Endothelial cell (in vitro differentiated cells): ENCODE data around the gene JKAMP. TPM values are rescaled to one million over a fixed set of nuclear protein-coding genes. Genes with fewer than 3 reads are reported as not detected.

Experiments used
- DNase-seq: peaks from one replicate; pipeline ENCODE4 v3.0.0; 2021; ENCODE audit warnings: low spot score
- H3K27ac Mint-ChIP-seq: one replicate; pipeline ENCODE4 v1.8.0; 2021; ENCODE audit warnings: mixed read lengths, inconsistent platforms; ENCODE audit not compliant: unreplicated experiment
- H3K27me3 Mint-ChIP-seq: one replicate; pipeline ENCODE4 v1.8.0; 2021; ENCODE audit warnings: mild to moderate bottlenecking, moderate library complexity, mixed read lengths, inconsistent platforms; ENCODE audit not compliant: unreplicated experiment
- H3K36me3 Mint-ChIP-seq: one replicate; pipeline ENCODE4 v1.8.0; 2021; ENCODE audit warnings: mild to moderate bottlenecking, low read depth, mixed read lengths, inconsistent platforms; ENCODE audit not compliant: unreplicated experiment
- H3K4me1 Mint-ChIP-seq: one replicate; pipeline ENCODE4 v1.8.0; 2021; ENCODE audit warnings: mild to moderate bottlenecking, mixed read lengths, inconsistent platforms; ENCODE audit not compliant: unreplicated experiment
- H3K4me3 Mint-ChIP-seq: one replicate; pipeline ENCODE4 v1.8.0; 2021; ENCODE audit warnings: mild to moderate bottlenecking, mixed read lengths, inconsistent platforms; ENCODE audit not compliant: unreplicated experiment
- H3K9me3 Mint-ChIP-seq: one replicate; pipeline ENCODE4 v1.8.0; 2021; ENCODE audit warnings: mixed read lengths, inconsistent platforms; ENCODE audit not compliant: unreplicated experiment
- total RNA-seq: library from RNA; stranded (reverse); fragmentation: NEBNext Ultra II Directional; extraction: Animal tissue kit (Norgen Biotek cat#: 25700); gene quantifications from one replicate; pipeline ENCODE4 v1.2.1, GENCODE V29; 2021; ENCODE audit not compliant: unreplicated experiment
- TF ChIP-seq, protein P1 (sequence below): fragments of 200-600 bp; sonication (generic); IDR thresholded peaks from one replicate; pipeline ENCODE4 v1.5.0; 2021; ENCODE audit warnings: antibody characterized with exemption; ENCODE audit not compliant: unreplicated experiment

JKAMP gene
- total RNA-seq, 1 donor from 2014 or later, result 36.5 TPM

DNA sequence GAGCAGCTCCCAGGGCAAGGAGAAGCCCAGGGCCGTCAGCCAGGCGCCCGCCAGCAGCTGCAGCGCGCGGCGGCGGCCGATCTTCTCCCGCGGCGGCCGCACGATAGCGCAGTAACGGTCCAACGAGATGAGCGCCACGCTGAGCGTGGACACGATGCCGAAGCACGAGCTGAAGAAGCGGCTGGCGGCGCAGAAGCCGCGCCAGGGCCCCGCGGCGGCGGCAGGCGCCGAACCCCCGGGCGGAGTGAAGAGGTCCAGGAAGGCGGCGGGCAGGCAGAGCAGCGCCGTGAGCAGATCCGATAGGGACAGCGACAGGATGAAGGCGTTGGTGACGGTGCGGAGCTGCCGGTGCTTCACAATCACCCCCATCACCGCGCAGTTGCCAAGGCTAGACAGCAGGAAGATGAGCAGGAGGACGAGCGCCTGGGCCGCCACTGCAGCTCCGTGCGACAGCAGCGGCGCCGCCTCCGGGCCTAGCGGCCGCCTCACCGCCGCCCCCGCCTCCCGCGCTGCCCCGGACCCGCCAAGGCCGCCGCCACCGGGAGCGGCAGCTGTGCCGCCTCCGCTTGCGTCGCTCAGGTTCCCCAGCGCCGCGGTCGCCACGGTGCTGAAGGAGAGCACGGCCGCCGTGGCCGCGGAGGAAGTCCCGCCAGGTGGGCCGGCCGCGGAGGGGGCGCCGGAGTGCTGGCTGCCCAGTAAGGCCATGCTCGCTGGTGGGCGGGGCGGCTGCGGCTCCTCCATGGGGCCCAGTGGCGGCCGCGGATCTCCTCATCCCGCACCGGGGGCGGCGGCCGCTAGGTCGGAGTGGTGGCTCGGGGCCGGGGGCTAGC lies 19.6 kb upstream of the JKAMP start:
- Mint-ChIP-seq H3K27me3 (peaks cover 8% of the 10 kb centered on the region), H3K4me3 (peak overlapping the region; percentile 87), H3K27ac (peak overlapping the region; percentile 49), H3K4me1 (peaks cover 3% of the 10 kb centered on the region), H3K9me3 (no peaks in the 10 kb centered on the region), H3K36me3 (no peaks in the 10 kb centered on the region)
- DNase-seq, result peak; percentile 66
- TF ChIP-seq, protein P1, sequence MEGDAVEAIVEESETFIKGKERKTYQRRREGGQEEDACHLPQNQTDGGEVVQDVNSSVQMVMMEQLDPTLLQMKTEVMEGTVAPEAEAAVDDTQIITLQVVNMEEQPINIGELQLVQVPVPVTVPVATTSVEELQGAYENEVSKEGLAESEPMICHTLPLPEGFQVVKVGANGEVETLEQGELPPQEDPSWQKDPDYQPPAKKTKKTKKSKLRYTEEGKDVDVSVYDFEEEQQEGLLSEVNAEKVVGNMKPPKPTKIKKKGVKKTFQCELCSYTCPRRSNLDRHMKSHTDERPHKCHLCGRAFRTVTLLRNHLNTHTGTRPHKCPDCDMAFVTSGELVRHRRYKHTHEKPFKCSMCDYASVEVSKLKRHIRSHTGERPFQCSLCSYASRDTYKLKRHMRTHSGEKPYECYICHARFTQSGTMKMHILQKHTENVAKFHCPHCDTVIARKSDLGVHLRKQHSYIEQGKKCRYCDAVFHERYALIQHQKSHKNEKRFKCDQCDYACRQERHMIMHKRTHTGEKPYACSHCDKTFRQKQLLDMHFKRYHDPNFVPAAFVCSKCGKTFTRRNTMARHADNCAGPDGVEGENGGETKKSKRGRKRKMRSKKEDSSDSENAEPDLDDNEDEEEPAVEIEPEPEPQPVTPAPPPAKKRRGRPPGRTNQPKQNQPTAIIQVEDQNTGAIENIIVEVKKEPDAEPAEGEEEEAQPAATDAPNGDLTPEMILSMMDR, result no peak

DNA sequence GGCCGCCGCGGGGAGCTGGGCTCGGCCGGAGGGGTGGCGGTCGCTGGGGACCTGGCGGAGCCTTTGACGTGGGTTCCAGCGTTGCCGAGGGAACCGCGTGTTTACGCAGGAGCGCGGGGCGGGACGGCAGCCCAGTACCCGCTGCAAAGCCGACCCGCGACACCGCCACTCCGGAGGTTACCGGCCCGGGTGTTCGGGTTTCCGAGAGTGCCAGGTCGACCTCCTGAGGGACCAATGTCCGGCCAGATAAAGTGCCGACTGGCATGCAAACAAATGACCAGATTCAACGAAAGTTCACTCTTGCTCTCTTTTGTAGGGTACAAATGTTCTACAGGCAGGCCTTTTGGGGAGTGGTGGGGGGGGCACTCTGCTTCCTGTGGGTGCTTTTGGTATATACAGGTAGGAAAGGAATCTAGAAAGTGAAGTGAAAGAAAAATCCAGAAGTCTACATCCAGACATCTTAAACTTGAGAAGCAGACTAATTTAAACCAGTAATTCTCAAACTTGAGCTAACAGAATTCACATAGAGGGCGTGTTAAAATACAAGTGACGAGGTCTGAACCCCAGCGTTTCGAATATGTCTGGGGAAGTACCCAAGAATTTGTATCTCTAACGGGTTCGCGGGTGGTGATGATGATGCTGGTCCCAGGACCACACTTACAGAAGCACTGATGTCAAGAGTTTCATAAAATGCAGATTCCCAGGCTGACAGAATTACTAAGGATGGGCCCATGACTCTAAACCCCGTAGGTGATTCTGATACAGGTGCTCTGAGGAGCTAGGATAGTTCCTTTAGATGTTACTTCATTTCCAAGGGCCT lies 18.8 kb upstream of the JKAMP start, which contains the start of gene GPR135:
Gene GPR135 (minus strand): TSS at position 65 of the 820 bp plus-strand sequence. CDS start 154 bp downstream, outside the sequence.
- Mint-ChIP-seq H3K27me3 (peaks cover 8% of the 10 kb centered on the region), H3K36me3 (no peaks in the 10 kb centered on the region), H3K9me3 (no peaks in the 10 kb centered on the region), H3K4me3 (peak within 1 kb of the TSS; percentile 87), H3K27ac (peak within 1 kb of the TSS; percentile 49), H3K4me1 (peaks cover 3% of the 10 kb centered on the region)
- peak; percentile 43 for DNase-seq
- TF ChIP-seq, protein P1, result no peak

DNA sequence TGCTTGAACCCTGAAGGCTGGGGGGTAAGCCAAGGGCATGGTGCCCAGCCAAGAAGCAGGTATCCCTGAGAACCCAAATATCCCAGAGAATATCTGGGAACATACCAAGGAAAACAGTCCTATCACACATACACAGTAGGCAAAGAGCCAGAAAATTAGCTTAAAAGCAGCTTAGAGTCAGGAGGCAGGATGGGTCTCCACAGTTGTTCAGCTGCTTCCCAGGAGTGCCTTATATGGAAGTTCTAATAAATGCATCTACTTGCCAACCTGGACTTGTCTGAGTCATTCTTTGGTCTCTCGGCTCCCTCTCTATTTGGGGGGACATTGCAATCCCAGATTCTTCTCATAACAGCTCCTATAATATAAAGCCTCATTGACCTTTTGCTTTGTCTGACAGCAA lies 10.1 kb upstream of the JKAMP start:
- no peaks in the 10 kb centered on the region for H3K27me3 Mint-ChIP-seq
- H3K27ac Mint-ChIP-seq, result no peak overlapping the region
- H3K9me3 Mint-ChIP-seq, result no peaks in the 10 kb centered on the region
- no peaks in the 10 kb centered on the region for H3K36me3 Mint-ChIP-seq
- no peaks in the 10 kb centered on the region for H3K4me1 Mint-ChIP-seq
- TF ChIP-seq, protein P1, result no peak
- no peak for DNase-seq
- H3K4me3 Mint-ChIP-seq, result no peak overlapping the region

DNA sequence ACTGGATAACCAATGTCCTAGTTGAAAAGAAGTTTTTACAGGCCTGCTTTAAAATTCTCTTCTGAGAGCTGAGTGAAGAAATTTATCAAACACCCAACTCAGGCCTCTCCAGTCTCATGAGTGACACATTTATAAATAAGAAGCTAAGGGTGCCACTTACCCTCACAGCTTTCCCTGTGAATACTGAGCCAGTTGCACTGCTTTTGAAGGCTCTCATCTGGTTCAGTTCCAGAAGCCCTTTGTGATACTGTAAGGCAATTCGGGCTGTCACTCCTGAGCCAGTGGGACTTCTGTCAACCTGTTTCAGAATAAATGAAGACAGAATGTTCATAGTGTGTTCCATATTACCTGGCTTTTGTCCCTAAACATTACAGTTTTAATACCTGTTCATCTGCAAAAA lies 8.6 kb upstream of the JKAMP start:
- no peaks in the 10 kb centered on the region for H3K27me3 Mint-ChIP-seq
- H3K4me1 Mint-ChIP-seq, result peaks cover 3% of the 10 kb centered on the region
- TF ChIP-seq, protein P1, result no peak
- no peaks in the 10 kb centered on the region for H3K9me3 Mint-ChIP-seq
- no peaks in the 10 kb centered on the region for H3K36me3 Mint-ChIP-seq
- no peak for DNase-seq
- no peak overlapping the region for H3K27ac Mint-ChIP-seq
- no peak overlapping the region for H3K4me3 Mint-ChIP-seq

DNA sequence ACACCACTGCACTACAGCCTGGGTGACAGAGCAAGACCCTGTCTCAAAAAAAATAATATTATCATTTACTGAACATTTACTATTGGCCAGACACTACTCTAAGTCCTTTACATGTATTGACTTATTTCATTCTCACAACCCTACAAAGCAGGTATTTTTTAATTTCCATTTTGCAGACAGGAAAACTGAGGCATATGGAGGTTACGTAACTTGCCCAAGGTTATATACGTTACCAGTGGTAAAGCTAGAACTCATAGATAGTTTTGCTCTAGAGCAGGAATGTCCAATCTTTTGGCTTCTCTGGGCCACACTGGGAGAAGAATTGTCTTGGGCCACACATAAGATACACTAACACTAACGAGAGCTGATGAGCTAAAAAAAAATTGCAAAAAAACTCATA lies 5.8 kb upstream of the JKAMP start:
- Mint-ChIP-seq H3K36me3 (no peaks in the 10 kb centered on the region), H3K27ac (no peak overlapping the region), H3K4me1 (peaks cover 22% of the 10 kb centered on the region), H3K27me3 (peaks cover 6% of the 10 kb centered on the region), H3K4me3 (no peak overlapping the region), H3K9me3 (no peaks in the 10 kb centered on the region)
- TF ChIP-seq, protein P1, result no peak
- no peak for DNase-seq
